HEK293 (cell line): ENCODE results near the gene SPRTN.

Source experiments
- CTCF ChIA-PET: fragments of 350-600 bp; formaldehyde crosslinking; extraction: SDS; loops from one replicate; lab custom pipeline; 2021; ENCODE audit warnings: antibody characterized with exemption; lab: Yijun Ruan, JAX
- POLR2A ChIA-PET: fragments of 300-600 bp; formaldehyde crosslinking; extraction: SDS; loops from one replicate; lab custom pipeline; 2020; ENCODE audit warnings: antibody characterized with exemption, inconsistent platforms; lab: Yijun Ruan, JAX
- H3K27ac ChIP-seq: fragments of 200-500 bp; sonication (Bioruptor generic); 2 replicates; pipeline ENCODE4 v1.5.1; 2014; ENCODE audit warnings: low read depth, low read length, control low read depth, inconsistent platforms; ENCODE audit errors: extremely low read depth
- H3K36me3 ChIP-seq, 2 experiments: fragments of 200-500 bp in 1 of 2; sonication (Bioruptor generic) in 1 of 2; 1 replicate in 1 of 2; 2 replicates in 1 of 2; pipeline ENCODE4 v1.5.1; 2014 to 2017; ENCODE audit warnings: inconsistent platforms in 2 of 2, low read length in 2 of 2; ENCODE audit not compliant: control insufficient read depth in 2 of 2, insufficient read depth in 1 of 2
- H3K4me1 ChIP-seq: fragments of 200-500 bp; sonication (Bioruptor generic); 2 replicates; pipeline ENCODE4 v1.5.1; 2014; ENCODE audit warnings: mild to moderate bottlenecking, low read length, inconsistent platforms; ENCODE audit not compliant: control insufficient read depth, insufficient read depth
- H3K4me3 ChIP-seq: 2 replicates; pipeline ENCODE4 v1.5.1; 2011; ENCODE audit warnings: low read depth, mild to moderate bottlenecking, control low read depth, low read length, moderate library complexity
- H3K9me3 ChIP-seq: fragments of 200-500 bp; sonication (Bioruptor generic); 2 replicates; pipeline ENCODE4 v1.5.1; 2014; ENCODE audit warnings: low read depth, low read length, inconsistent platforms; ENCODE audit not compliant: control insufficient read depth, insufficient read depth
- FEZF1 ChIP-seq: fragments of 450-650 bp; formaldehyde crosslinking; IDR thresholded peaks from 2 replicates; pipeline ENCODE4 v1.5.1; 2016; ENCODE audit warnings: missing biosample characterization, missing genetic modification characterization
- GLI2 ChIP-seq: fragments of 450-650 bp; formaldehyde crosslinking; IDR thresholded peaks from 2 replicates; pipeline ENCODE4; 2017; ENCODE audit warnings: missing biosample characterization, missing genetic modification characterization, low read depth, borderline replicate concordance
- KLF8 ChIP-seq: fragments of 450-650 bp; formaldehyde crosslinking; IDR thresholded peaks from 2 replicates; pipeline ENCODE4 v1.5.1; 2016; ENCODE audit warnings: missing biosample characterization, missing genetic modification characterization
- MZF1 ChIP-seq: fragments of 450-650 bp; formaldehyde crosslinking; IDR thresholded peaks from 2 replicates; pipeline ENCODE4 v1.5.1; 2017; ENCODE audit warnings: missing biosample characterization, missing genetic modification characterization, borderline replicate concordance
- OSR2 ChIP-seq: fragments of 450-650 bp; formaldehyde crosslinking; IDR thresholded peaks from 2 replicates; pipeline ENCODE4 v1.5.1; 2016; ENCODE audit warnings: missing biosample characterization, missing genetic modification characterization
- PRDM6 ChIP-seq: fragments of 450-650 bp; formaldehyde crosslinking; IDR thresholded peaks from 2 replicates; pipeline ENCODE4 v1.5.1; 2017; ENCODE audit warnings: missing biosample characterization, missing genetic modification characterization
- SCRT1 ChIP-seq: fragments of 450-650 bp; formaldehyde crosslinking; IDR thresholded peaks from 2 replicates; pipeline ENCODE4 v1.5.1; 2016; ENCODE audit warnings: missing biosample characterization, missing genetic modification characterization, borderline replicate concordance
- SP7 ChIP-seq: fragments of 450-650 bp; formaldehyde crosslinking; IDR thresholded peaks from 2 replicates; pipeline ENCODE4 v1.5.1; 2016; ENCODE audit warnings: missing biosample characterization, missing genetic modification characterization
- ZBTB1 ChIP-seq: fragments of 450-650 bp; formaldehyde crosslinking; IDR thresholded peaks from 2 replicates; pipeline ENCODE4 v1.5.1; 2016; ENCODE audit warnings: missing biosample characterization, missing genetic modification characterization
- ZFP37 ChIP-seq: fragments of 450-650 bp; formaldehyde crosslinking; IDR thresholded peaks from 2 replicates; pipeline ENCODE4 v1.5.1; 2016; ENCODE audit warnings: missing biosample characterization, missing genetic modification characterization
- ZNF174 ChIP-seq: fragments of 450-650 bp; formaldehyde crosslinking; IDR thresholded peaks from 2 replicates; pipeline ENCODE4 v1.5.0; 2017; ENCODE audit warnings: missing biosample characterization, mild to moderate bottlenecking, missing genetic modification characterization
- ZNF2 ChIP-seq: fragments of 450-650 bp; formaldehyde crosslinking; IDR thresholded peaks from 2 replicates; pipeline ENCODE4 v1.5.1; 2016; ENCODE audit warnings: missing biosample characterization, missing genetic modification characterization
- ZNF266 ChIP-seq: fragments of 450-650 bp; formaldehyde crosslinking; IDR thresholded peaks from 2 replicates; pipeline ENCODE4 v1.5.1; 2016; ENCODE audit warnings: missing biosample characterization, missing genetic modification characterization, low read depth
- ZNF274 ChIP-seq, 2 experiments: fragments of 200-500 bp in 1 of 2; fragments of 450-650 bp in 1 of 2; sonication (Bioruptor generic) in 1 of 2; formaldehyde crosslinking in 1 of 2; IDR thresholded peaks; 2 replicates each; pipeline versions ENCODE4 v1.5.1 to v1.6.1; 2014 to 2016; ENCODE audit warnings: borderline replicate concordance in 1 of 2, inconsistent platforms in 1 of 2, low read length in 1 of 2, missing biosample characterization in 1 of 2, missing genetic modification characterization in 1 of 2
- ZNF335 ChIP-seq: fragments of 450-650 bp; formaldehyde crosslinking; conservative IDR thresholded peaks from 2 replicates; pipeline ENCODE4 v1.5.1; 2016; ENCODE audit warnings: missing biosample characterization, missing genetic modification characterization
- ZNF354C ChIP-seq: fragments of 450-650 bp; formaldehyde crosslinking; IDR thresholded peaks from 2 replicates; pipeline ENCODE4 v1.5.1; 2016; ENCODE audit warnings: missing biosample characterization, missing genetic modification characterization, low read depth, borderline replicate concordance
- ZNF366 ChIP-seq: fragments of 450-650 bp; formaldehyde crosslinking; conservative IDR thresholded peaks from 2 replicates; pipeline ENCODE4 v1.5.1; 2016; ENCODE audit warnings: missing biosample characterization, missing genetic modification characterization
- ZNF423 ChIP-seq: fragments of 450-650 bp; formaldehyde crosslinking; IDR thresholded peaks from 2 replicates; pipeline ENCODE4 v1.5.1; 2016; ENCODE audit warnings: missing biosample characterization, missing genetic modification characterization
- ZNF501 ChIP-seq: fragments of 450-650 bp; formaldehyde crosslinking; IDR thresholded peaks from 2 replicates; pipeline ENCODE4 v1.5.1; 2016; ENCODE audit warnings: missing biosample characterization, missing genetic modification characterization
- ZNF521 ChIP-seq: fragments of 450-650 bp; formaldehyde crosslinking; IDR thresholded peaks from 2 replicates; pipeline ENCODE4 v1.5.1; 2017; ENCODE audit warnings: missing biosample characterization, mild to moderate bottlenecking, missing genetic modification characterization
- ZNF558 ChIP-seq: fragments of 450-650 bp; formaldehyde crosslinking; IDR thresholded peaks from 2 replicates; pipeline ENCODE4 v1.5.1; 2016; ENCODE audit warnings: missing biosample characterization, missing genetic modification characterization
- ZNF561 ChIP-seq: fragments of 450-650 bp; IDR thresholded peaks from 2 replicates; pipeline ENCODE4 v1.5.1; 2018; ENCODE audit warnings: missing biosample characterization, missing genetic modification characterization, borderline replicate concordance
- ZNF596 ChIP-seq: fragments of 450-650 bp; IDR thresholded peaks from 2 replicates; pipeline ENCODE4 v1.5.0; 2018; ENCODE audit warnings: missing biosample characterization, mild to moderate bottlenecking, missing genetic modification characterization, moderate library complexity
- ZNF600 ChIP-seq: fragments of 450-650 bp; formaldehyde crosslinking; IDR thresholded peaks from 2 replicates; pipeline ENCODE4 v1.5.1; 2016; ENCODE audit warnings: missing biosample characterization, missing genetic modification characterization
- ZNF664 ChIP-seq: fragments of 450-650 bp; formaldehyde crosslinking; IDR thresholded peaks from 2 replicates; pipeline ENCODE4 v1.5.1; 2016; ENCODE audit warnings: missing biosample characterization, missing genetic modification characterization
- ZSCAN16 ChIP-seq: fragments of 450-650 bp; formaldehyde crosslinking; IDR thresholded peaks from 2 replicates; pipeline ENCODE4 v1.5.1; 2016; ENCODE audit warnings: missing biosample characterization, missing genetic modification characterization
- ZSCAN30 ChIP-seq: fragments of 450-650 bp; IDR thresholded peaks from 2 replicates; pipeline ENCODE4 v1.5.1; 2018; ENCODE audit warnings: missing biosample characterization, mild to moderate bottlenecking, missing genetic modification characterization, moderate library complexity
- TF ChIP-seq, protein P1 (sequence below): fragments of 450-650 bp; formaldehyde crosslinking; IDR thresholded peaks from 2 replicates; pipeline ENCODE4 v1.5.1; 2016; ENCODE audit warnings: missing biosample characterization, missing genetic modification characterization
- TF ChIP-seq, protein P2 (sequence below): fragments of 450-650 bp; IDR thresholded peaks from 2 replicates; pipeline ENCODE4 v1.5.1; 2018; ENCODE audit warnings: missing biosample characterization, mild to moderate bottlenecking, missing genetic modification characterization

The SPRTN gene

GRCh38 chr1:231381729-231382128 lies 43.6 kb downstream of the SPRTN start (continued):
- no peak for TF ChIP-seq ZFP37

- Histone ChIP-seq H3K4me1 (peaks cover 2% of the 10 kb centered on the region; the same call in 1 of the 2 replicates), H3K9me3 (no peaks in the 10 kb centered on the region), H3K4me3 (no peak overlapping the region), H3K27ac (no peak overlapping the region), H3K36me3 (no peaks in the 10 kb centered on the region)
- TF ChIP-seq ZNF664 (tag by site-specific recombination): peak; percentile 85
- TF ChIP-seq ZNF2: no peak
- TF ChIP-seq ZBTB1 (tag by site-specific recombination): no peak
- no peak for TF ChIP-seq ZNF561 (tag by site-specific recombination)
- TF ChIP-seq GLI2 (tag by site-specific recombination): no peak
- TF ChIP-seq ZNF266 (tag by site-specific recombination): no peak
- TF ChIP-seq, protein P1, sequence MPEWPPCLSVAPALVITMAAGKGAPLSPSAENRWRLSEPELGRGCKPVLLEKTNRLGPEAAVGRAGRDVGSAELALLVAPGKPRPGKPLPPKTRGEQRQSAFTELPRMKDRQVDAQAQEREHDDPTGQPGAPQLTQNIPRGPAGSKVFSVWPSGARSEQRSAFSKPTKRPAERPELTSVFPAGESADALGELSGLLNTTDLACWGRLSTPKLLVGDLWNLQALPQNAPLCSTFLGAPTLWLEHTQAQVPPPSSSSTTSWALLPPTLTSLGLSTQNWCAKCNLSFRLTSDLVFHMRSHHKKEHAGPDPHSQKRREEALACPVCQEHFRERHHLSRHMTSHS: no peak
- TF ChIP-seq KLF8: no peak
- ChIA-PET CTCF (interaction anchor here (0.6 to 1.1 kb wide), 3 partner anchors 8 to 223 kb away, joined by 3 read pairs; no protein-coding TSS in a partner anchor), POLR2A (interaction anchor here (0.6 kb wide), 1 partner anchor 79 kb away, joined by 3 read pairs; no protein-coding TSS in a partner anchor)
Measured at GRCh38 chr1:231382426-231382825, 44.3 kb downstream of the SPRTN start.

DNA sequence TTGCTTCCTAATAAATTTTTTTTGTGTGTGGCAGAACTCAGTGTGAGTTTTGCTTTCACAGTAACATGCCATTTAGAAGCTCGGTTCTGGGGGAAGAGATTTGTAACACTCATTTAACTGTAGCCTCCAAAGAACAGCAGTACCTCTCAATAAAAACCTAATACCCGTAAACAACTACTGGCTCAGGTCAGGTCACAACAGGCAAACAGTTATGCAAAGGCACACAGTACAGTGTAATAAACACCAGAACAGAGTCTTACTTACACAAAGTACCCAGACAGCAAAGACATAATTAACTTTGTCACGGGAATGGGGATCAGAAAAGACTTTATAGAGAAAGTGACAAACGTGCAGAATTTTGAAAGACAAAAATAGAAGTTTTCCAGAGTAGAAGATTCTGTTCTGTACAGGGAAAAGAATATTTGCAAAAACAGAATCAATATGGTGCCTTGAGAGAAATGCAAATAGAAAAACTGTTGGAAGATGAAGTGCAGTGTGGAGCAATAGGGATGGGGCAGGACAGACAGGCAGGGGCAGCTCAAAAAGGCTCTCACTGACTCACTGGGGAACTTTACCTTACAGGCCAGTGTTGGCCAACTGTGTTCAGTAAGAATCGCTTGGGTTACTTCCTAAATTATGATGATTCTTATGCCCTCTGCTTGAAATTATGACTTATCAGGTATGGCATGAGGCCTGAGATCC lies 45.2 kb downstream of the SPRTN start:
- H3K27ac ChIP-seq: no peak overlapping the region
- no peaks in the 10 kb centered on the region for H3K4me1 ChIP-seq
- H3K9me3 ChIP-seq: no peaks in the 10 kb centered on the region
- TF ChIP-seq ZNF596 (peak; percentile 24; the same call in 1 of the 2 replicates), ZNF501 (tag by site-specific recombination) (no peak), ZNF561 (tag by site-specific recombination) (peak; percentile 32; the same call in 1 of the 2 replicates), ZNF174 (tag by site-specific recombination) (no peak), SCRT1 (tag by site-specific recombination) (0 out of 2 replicates have a peak, but pooled peaks have one; percentile 30), ZNF558 (tag by site-specific recombination) (no peak), ZSCAN16 (tag by site-specific recombination) (no peak), ZNF521 (tag by site-specific recombination) (no peak), ZFP37 (no peak), FEZF1 (tag by site-specific recombination) (peak; percentile 78; the same call in 1 of the 2 replicates), ZNF600 (peak; percentile 59; the same call in 1 of the 2 replicates), MZF1 (tag by site-specific recombination) (peak; percentile 96; the same call in 1 of the 2 replicates), ZNF423 (tag by site-specific recombination) (0 out of 2 replicates have a peak, but pooled peaks have one; percentile 20), OSR2 (peak; percentile 72), PRDM6 (tag by site-specific recombination) (peak; percentile 86), ZNF664 (tag by site-specific recombination) (peak; percentile 89), ZSCAN30 (peak; percentile 99), ZNF366 (tag by site-specific recombination) (0 out of 2 replicates have a peak, but pooled peaks have one; percentile 17), ZNF354C (no peak), ZNF274 (IDR thresholded peaks at IDR 0.05; ENCODE audit: low read length) (no peak), ZNF274 (tag by site-specific recombination; IDR thresholded peaks at IDR 0.05; ENCODE audit: borderline replicate concordance) (no peak), ZNF335 (0 out of 2 replicates have a peak, but pooled peaks have one; percentile 39), SP7 (tag by site-specific recombination) (peak; percentile 72)
- TF ChIP-seq, protein P2, sequence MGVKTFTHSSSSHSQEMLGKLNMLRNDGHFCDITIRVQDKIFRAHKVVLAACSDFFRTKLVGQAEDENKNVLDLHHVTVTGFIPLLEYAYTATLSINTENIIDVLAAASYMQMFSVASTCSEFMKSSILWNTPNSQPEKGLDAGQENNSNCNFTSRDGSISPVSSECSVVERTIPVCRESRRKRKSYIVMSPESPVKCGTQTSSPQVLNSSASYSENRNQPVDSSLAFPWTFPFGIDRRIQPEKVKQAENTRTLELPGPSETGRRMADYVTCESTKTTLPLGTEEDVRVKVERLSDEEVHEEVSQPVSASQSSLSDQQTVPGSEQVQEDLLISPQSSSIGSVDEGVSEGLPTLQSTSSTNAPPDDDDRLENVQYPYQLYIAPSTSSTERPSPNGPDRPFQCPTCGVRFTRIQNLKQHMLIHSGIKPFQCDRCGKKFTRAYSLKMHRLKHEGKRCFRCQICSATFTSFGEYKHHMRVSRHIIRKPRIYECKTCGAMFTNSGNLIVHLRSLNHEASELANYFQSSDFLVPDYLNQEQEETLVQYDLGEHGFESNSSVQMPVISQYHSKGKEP (tag by site-specific recombination): peak; percentile 28; the same call in 1 of the 2 replicates
- H3K36me3 ChIP-seq: no peaks in the 10 kb centered on the region
- POLR2A ChIA-PET: interaction anchor here (0.6 to 0.7 kb wide), 3 partner anchors 9 to 113 kb away, joined by 3 to 6 read pairs (median 3); no protein-coding TSS in a partner anchor
- CTCF ChIA-PET: interaction anchor here (0.6 to 0.9 kb wide), 2 partner anchors 11 to 222 kb away, joined by 3 to 4 read pairs; no protein-coding TSS in a partner anchor
- no peak overlapping the region for H3K4me3 ChIP-seq
